ENCODE results near the gene HYCC2.
"Not testable (repeated sequence)": the region's sequence is repeated elsewhere in the genome, so short reads cannot be mapped to it uniquely, and the experiment has no call there.

HYCC2 gene

DNA sequence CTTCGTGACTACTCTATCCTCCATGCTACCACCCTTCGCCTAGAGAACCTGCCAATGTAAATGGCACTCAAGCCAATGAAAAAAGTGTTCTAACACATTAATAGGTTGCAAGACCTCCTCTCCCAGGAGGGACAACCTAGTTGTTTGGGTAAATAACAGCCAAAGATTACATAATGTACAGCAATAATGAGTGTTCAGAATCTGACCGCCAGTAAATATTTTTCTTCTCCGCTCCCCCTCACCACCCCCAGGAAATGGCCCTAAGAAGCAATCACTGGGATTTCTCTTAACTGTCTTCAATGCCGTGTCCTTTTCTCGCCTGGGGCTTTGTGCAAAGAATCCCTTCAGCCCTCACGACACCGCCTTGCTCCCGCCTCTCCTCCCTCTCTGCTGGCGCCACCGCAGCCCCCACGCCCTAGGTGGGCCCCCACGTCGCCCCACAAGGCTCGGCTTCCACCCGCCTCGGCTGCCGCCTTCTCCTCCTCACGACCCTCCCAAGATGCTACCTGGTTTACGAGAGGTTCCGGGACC, 458 bp downstream of the HYCC2 start:
- DNase-seq = no peak

DNA sequence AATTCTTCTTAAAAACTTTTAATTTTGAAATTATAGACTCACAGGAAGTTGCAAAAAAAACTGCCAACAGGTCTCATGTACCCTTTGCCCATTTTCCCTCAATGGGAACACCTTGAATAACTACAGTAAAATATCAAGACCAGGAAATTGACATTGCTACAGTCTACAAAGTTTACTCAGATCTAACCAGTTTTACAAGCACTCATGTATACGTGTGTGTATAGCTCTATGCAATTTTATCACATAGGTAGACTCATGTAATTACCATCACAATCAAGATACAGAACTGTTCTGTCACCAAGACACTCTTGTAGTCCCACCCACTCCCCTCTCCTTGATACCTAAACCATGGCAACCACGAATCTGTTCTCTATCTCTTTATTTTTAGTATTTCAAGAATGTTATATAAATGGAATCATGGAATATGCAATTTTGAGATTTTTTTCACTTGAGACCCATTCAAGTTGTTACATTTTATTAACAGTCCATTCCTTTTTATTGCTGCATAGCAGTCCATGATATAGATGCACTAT, 6.6 kb downstream of the HYCC2 start:
- no peak for DNase-seq

DNA sequence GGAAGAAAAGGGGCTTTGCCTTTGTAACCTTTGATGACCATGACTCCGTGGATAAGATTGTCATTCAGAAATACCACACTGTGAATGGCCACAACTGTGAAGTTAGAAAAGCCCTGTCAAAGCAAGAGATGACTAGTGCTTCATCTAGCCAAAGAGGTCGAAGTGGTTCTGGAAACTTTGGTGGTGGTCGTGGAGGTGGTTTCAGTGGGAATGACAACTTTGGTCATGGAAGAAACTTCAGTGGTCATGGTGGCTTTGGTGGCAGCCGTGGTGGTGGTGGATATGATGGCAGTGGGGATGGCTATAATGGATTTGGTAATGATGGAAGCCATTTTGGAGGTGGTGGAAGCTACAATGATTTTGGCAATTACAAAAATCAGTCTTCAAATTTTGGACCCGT, 8.0 kb downstream of the HYCC2 start:
- not testable (repeated sequence) for DNase-seq

DNA sequence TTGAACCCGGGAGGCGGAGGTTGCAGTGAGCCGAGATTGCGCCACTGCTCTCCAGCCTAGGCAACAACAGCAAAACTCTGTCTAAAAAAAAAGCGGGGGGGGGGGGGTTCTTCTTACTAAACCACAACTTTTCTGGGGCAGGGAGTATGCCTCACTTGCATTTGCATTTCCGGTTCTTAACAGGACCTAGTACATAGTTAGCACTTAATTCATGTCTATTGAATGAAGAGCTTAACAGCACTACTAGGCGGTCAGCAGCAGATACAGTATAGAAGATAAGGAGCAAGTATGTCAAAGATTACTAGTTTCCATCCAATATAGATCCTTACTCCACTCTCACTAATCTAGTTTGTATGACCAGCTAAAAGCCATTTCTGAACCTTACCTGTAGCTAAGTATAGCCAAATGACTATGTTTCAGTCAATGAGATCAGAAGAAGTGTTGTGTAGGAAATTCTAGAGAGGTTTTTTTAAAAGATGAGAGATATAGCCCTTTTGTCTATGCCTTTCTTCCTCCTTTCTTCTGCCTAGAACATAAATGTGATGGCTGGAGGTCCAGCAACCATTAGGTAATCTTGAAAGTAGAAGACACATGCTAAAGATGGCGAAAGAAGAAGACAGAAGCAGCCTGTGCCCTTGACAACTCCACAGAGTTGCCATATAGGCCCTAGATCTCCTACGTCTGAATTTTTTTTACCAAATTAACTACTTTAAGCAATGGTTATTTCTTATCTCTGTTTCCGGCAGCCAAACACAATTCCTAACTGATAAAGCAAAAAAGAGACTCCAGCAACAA, 11.3 kb downstream of the HYCC2 start:
- no peak for DNase-seq

DNA sequence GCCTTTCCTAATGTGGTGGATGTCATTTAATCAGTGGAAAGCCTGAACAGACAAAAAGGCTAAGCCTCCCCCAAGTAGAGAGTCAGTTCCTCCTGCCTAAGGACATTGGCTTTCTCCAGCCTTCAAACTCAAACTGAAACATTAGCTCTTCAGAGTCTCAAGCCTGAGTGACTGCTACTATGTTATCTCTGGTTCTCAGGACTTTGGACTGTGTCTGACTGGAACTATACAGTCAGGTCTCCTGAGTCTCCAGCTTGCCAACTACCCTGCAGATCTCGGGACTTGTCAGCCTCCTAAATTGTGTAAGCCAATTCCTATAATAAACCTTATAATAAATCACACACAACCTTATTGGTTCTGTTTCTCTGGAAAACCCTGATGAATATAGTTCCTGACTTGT, 12.6 kb downstream of the HYCC2 start:
- DNase-seq = no peak

DNA sequence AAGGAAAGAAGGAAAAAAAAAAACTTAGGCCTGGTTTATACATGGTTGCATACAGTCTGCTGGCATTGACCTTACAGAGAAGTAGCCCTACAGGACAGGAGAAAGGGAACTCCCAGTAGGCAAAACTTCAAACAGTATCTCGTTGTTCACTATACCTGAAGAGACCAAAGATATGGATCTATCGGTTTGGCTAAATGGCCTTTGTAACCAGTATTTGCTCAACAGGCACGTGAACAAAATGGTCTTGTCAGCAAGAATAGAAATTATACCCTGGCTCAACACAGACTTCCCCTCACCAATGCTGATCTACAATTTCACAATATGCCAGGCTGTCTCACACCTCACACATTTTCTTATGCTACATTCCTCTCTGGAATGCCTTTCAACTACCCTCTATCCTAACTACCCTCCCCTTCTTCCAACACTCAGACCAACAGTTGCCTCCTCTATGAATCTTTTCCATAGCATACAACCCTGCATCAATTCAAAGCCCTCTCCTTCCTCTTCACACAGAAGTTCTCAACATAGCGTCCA, 13.7 kb downstream of the HYCC2 start:
- no peak for DNase-seq

DNA sequence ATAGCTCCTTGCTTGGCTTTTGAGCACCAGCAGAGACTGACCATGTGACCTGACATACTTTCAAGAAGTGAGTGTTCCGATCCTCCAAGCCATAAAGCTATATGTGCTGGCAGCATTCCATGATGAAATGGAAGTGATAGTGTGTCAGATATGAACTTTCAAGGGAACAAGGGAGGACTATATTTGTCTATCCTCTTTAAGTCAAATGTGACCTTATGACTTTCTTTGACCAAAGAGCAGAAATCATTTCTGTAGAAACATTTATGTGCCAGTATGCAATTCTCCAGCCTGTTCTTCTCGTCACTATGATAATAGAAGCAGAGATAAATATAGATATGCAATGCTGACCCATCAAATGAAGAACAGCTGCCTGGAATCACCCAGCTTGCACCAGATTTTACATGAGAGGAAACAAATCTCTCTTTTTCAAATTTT, 14.4 kb downstream of the HYCC2 start:
- DNase-seq = no peak

DNA sequence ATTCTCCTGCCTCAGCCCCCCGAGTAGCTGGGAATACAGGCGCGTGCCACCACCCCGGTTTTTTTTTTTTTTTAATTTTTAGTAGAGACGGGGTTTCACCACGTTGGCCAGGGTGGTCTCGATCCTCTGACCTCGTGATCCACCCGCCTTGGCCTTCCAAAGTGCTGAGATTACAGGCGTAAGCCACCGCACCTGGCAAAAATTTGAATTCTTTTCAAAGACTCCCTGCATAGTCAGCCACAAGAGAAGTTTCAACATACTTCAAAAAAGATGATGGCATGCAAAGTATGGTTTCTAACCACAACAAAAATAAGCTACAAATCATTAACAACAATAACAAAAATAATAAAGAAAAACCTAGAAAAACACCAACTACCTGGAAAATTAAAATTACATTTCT, 22.0 kb downstream of the HYCC2 start:
- no peak for DNase-seq

DNA sequence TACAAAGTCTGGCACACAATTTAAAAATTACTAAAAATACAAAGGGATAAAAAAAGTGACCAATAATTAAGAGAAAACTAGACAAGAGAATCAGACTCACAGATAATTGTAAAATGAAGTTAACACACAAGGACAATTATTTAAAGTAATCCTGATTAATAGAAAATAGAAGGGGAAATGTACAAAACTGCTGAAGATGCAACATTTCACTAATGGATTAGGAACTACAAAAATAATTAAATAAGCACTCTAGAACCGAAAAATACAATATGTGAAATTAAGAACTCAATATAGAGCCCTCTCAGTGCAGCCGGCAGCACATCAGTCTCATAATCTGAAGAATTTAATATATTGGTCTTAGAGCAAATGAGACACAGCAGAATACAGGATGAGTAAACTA, 24.6 kb downstream of the HYCC2 start:
- no peak for DNase-seq

DNA sequence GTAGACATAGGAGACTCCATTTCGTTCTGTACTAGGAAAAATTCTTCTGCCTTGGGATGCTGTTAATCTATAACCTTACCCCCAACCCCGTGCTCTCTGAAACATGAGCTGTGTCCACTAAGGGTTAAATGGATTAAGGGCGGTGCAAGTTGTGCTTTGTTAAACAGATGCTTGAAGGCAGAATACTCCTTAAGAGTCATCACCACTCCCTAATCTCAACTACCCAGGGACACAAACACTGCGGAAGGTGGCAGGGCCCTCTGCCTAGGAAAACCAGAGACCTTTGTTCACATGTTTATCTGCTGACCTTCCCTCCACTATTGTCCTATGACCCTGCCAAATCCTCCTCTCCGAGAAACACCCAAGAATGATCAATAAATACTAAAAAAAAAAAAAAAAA, 28.4 kb downstream of the HYCC2 start:
- not testable (repeated sequence) for DNase-seq

DNA sequence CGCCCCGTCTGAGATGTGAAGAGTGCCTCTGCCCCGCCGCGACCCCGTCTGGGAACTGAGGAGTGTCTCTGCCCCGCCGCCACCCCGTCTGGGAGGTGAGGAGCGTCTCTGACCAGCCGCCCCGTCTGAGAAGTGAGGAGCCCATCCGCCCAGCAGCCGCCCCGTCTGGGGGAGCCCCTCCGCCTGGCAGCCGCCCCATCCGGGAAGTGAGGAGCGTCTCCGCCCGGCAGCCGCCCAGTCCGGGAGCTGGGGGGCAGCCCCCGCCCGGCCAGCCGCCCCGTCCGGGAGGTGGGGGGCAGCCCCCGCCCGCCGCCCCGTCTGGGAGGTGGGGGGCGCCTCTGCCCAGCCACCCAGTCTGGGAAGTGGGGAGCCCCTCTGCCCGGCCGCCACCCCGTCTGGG, 29.0 kb downstream of the HYCC2 start:
- DNase-seq = not testable (repeated sequence)

DNA sequence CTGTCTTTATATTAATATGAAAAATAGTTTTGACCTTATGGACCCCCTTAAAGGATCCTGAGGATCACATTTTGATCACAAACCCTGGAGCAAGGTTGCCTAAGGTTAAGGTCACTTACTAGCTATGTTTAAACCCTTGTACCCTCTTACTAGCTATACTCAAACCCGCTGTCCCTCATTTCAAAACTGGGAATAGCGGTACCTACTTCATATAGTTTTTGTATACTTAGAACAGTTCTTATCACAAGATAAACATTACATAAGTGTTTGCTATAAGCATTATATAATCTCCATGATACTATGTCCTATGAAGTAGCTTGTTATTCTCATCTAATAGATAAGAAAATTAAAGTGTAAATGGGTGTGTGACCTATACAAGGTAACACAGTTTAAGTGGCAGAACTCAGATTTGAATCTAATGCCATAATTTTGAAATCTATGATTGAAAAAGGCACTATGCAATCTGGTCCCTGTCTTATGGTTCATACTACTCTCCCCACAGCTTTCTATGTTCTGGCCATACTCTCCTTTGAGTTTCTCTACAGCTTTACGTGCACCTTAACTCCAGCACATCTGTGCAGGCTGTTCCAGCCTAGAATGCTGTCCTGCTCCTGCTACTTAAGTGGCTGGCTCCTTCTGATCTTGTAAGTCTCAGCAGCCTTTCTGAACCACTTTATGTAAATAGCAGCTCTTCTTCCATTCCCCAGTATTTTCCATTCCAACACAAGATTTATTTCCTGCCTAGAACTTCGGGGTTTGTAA, 30.4 kb downstream of the HYCC2 start:
- no peak for DNase-seq

DNA sequence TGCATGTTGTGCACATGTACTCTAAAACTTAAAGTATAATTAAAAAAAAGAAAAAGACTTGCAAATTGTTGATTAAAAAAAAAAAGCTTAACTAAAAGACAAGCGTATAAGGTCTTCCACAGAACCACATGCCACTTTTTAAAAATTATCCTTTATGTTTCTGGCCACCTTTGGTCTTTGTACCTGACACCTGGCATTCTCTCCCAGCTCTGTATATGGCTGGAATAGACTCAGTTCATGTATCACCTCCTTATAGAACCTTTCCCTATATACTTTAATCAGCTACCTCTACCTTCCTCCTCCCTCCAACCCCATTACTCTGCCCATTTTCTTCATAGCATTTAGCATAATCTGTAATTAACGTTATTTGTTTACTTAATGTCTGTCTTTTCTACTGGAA, 32.6 kb downstream of the HYCC2 start:
- DNase-seq = no peak

DNA sequence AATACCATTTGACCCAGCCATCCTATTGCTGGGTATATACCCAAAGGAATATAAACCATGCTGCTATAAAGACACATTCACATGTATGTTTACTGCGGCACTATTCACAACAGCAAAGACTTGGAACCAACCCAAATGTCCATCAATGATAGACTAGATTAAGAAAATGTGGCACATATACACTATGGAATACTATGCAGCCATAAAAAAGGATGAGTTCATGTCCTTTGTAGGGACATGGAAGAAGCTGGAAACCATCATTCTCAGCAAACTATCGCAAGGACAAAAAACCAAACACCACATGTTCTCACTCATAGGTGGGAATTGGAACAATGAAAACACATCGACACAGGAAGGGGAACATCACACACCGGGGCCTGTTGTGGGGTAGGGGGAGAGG, 33.1 kb downstream of the HYCC2 start:
- DNase-seq = not testable (repeated sequence)

DNA sequence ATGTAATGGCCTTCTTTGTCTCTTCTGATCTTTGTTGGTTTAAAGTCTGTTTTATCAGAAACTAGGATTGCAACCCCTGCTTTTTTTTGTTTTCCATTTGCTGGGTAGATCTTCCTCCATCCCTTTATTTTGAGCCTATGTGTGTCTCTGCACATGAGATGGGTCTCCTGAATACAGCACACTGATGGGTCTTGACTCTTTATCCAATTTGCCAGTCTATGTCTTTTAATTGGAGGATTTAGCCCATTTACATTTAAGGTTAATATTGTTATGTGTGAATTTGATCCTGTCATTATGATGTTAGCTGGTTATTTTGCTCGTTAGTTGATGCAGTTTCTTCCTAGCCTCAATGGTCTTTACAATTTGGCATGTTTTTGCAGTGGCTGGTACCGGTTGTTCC, 37.1 kb downstream of the HYCC2 start:
- DNase-seq = not testable (repeated sequence)

DNA sequence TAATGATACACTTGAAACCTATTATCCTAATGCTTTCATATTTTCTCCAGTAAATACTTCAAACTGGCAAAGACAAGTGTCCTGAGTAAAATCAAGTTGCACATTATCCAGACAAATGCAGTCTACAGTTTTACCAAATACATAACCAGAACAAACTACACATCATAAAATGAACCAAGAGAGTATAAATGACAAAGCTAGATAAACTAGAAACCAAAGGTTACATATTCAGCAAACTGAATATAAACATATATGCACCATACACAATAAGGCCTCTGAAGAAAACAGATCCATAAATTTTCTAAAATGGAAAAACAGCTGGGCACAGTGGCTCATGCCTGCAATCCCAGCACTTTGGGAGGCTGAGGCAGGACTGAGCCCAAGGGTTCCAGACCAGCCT, 47.0 kb downstream of the HYCC2 start:
- DNase-seq = no peak

DNA sequence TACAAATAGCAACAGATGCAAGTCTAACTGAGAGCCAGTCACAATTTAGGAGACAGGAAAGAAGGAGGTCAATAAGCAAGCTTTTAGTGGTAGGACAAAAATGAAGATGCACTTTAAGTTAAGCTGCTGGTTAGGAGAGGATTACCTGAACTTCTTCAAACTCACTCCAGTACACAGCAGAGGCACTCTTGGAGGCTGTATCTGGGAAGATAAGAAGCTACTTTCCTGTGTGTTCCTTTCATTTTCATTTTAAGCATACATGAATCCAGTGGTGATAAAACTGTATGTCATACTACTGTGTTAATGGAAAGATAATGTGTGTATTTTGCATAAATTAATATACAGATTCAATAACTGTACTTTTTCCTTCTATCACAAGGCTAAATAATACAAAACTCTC, 49.6 kb downstream of the HYCC2 start:
- DNase-seq = no peak
